Measurements from ENCODE around the gene REG3G.

DNA sequence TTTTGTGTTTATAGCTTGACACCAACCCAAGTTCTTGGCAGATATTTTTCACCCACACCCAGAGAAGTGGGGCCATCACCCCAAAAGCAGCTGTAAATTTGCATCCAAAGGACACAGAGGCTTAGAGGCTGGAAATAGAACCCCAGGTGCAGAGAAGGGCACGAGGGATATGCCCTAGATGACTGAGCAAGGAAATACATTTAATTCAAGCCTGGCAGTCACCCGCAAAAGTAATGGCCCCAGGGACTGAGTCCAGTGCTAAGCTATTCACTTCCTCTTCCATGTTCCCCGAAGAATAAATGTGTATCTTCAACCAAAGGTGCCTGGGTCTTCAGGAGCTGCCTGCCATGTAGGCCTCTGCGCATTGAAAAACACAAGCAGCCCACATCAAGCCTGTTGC, 14.0 kb upstream of the REG3G start:
- TF ChIP-seq, protein P1, sequence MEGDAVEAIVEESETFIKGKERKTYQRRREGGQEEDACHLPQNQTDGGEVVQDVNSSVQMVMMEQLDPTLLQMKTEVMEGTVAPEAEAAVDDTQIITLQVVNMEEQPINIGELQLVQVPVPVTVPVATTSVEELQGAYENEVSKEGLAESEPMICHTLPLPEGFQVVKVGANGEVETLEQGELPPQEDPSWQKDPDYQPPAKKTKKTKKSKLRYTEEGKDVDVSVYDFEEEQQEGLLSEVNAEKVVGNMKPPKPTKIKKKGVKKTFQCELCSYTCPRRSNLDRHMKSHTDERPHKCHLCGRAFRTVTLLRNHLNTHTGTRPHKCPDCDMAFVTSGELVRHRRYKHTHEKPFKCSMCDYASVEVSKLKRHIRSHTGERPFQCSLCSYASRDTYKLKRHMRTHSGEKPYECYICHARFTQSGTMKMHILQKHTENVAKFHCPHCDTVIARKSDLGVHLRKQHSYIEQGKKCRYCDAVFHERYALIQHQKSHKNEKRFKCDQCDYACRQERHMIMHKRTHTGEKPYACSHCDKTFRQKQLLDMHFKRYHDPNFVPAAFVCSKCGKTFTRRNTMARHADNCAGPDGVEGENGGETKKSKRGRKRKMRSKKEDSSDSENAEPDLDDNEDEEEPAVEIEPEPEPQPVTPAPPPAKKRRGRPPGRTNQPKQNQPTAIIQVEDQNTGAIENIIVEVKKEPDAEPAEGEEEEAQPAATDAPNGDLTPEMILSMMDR (optimal IDR thresholded peaks at IDR 0.05 in 1 of 3, IDR thresholded peaks at IDR 0.05 in 1 of 3, conservative IDR thresholded peaks at IDR 0.05 in 1 of 3; ENCODE audit: extremely low read depth in 1 of 3, insufficient read depth in 2 of 3, low read length in 3 of 3), result no peak
- TF ChIP-seq EZH2 (IDR thresholded peaks at IDR 0.05; ENCODE audit: low read length), result no peak
